Measurements from ENCODE around the gene FTCD. TPM values are rescaled to one million over a fixed set of nuclear protein-coding genes. Genes with fewer than 3 reads are reported as not detected.

FTCD gene
- total and polyA plus RNA-seq, 2 of the 8 experiments (the other 6 are each of a cell fraction or from before 2014, with no cell fraction given), result 3.3 to 4.9 TPM

GRCh38 chr21:46089285-46089684 is 66.1 kb downstream of the FTCD start:
- Histone ChIP-seq H2BK5ac (ENCODE audit: low read depth, low read length) (no peak overlapping the region), H4K8ac (ENCODE audit: extremely low read depth, insufficient read depth, low read length) (no peak overlapping the region), H2BK12ac (ENCODE audit: low read depth, low read length) (no peak overlapping the region), H4K20me1 (replicated peaks in 1 of 2; ENCODE audit: control insufficient read depth in 1 of 2, insufficient read depth in 2 of 2, low read length in 2 of 2) (peaks cover 0 to 4% of the 10 kb centered on the region in 2 experiments), H3K4me3 (ENCODE audit: extremely low read depth in 1 of 4, insufficient read depth in 2 of 4, low read depth in 3 of 4, low read length in 4 of 4) (no peak overlapping the region), H3K9me3 (ENCODE audit: insufficient read depth in 2 of 2, low read depth in 1 of 2, low read length in 1 of 2) (peaks cover 19 to 33% of the 10 kb centered on the region in 2 experiments), H3K23me2 (ENCODE audit: low read depth, low read length) (peaks cover 5% of the 10 kb centered on the region; the same call in 1 of the 2 replicates), H3K4me1 (replicated peaks in 1 of 4; ENCODE audit: control insufficient read depth in 3 of 4, insufficient read depth in 4 of 4, low read length in 3 of 4) (no peaks in the 10 kb centered on the region), H2BK120ac (replicated peaks; ENCODE audit: low read depth, low read length) (no peak overlapping the region), H3K14ac (ENCODE audit: insufficient read length) (no peak overlapping the region), H3K4ac (replicated peaks; ENCODE audit: insufficient read length, low read depth, low read length) (no peak overlapping the region), H3K23ac (ENCODE audit: insufficient read length) (no peak overlapping the region), H3K4me2 (ENCODE audit: insufficient read depth in 1 of 2, low read depth in 2 of 2, low read length in 2 of 2) (no peak overlapping the region), H2BK20ac (ENCODE audit: low read length) (no peak overlapping the region), H3K36me3 (ENCODE audit: control insufficient read depth in 2 of 4, insufficient read depth in 4 of 4, low read length in 3 of 4) (no peaks in the 10 kb centered on the region), H3K56ac (replicated peaks; ENCODE audit: insufficient read length, low read depth, low read length) (no peak overlapping the region), H3K79me2 (ENCODE audit: control insufficient read depth in 1 of 2, insufficient read depth in 2 of 2, low read length in 2 of 2) (no peaks in the 10 kb centered on the region), H2AK5ac (ENCODE audit: low read depth, low read length) (no peak overlapping the region), H4K91ac (replicated peaks; ENCODE audit: insufficient read length, low read length) (no peak overlapping the region), H4K5ac (ENCODE audit: insufficient read length, low read depth, low read length) (no peak overlapping the region), H2AFZ (ENCODE audit: low read length) (no peak overlapping the region), H3K79me1 (ENCODE audit: low read depth, low read length) (no peaks in the 10 kb centered on the region), H3K9ac (replicated peaks in 1 of 4; ENCODE audit: extremely low read depth in 1 of 4, low read depth in 3 of 4, low read length in 3 of 4) (no peak overlapping the region), H2BK15ac (ENCODE audit: low read length) (no peak overlapping the region), H3K27me3 (replicated peaks in 1 of 4; ENCODE audit: control insufficient read depth in 3 of 4, extremely low read depth in 1 of 4, insufficient read depth in 3 of 4, low read length in 3 of 4) (no peaks in the 10 kb centered on the region), H3K18ac (ENCODE audit: extremely low read depth, low read length) (no peak overlapping the region), H3K27ac (ENCODE audit: low read depth, low read length) (no peak overlapping the region)
- TF ChIP-seq JUN (IDR thresholded peaks at IDR 0.05; ENCODE audit: low read depth, low read length), result no peak
- ChIA-PET POLR2A (ENCODE audit: partially characterized antibody) (no interaction called here), CTCF (ENCODE audit: partially characterized antibody) (no interaction called here)
- FAIRE-seq, result no peak
- no peak for DNase-seq (ENCODE audit: low read depth in 1 of 2, low spot score in 2 of 2)
- WGBS, 2 experiments (ENCODE audit: extremely low coverage in 1 of 2, insufficient coverage in 1 of 2, insufficient read length in 1 of 2, insufficient replicate concordance in 2 of 2, low coverage in 1 of 2, low lambda C conversion rate in 2 of 2, missing lambda C conversion rate in 1 of 2), result 87% methylated on average over 5 of the region's 5 CpGs; no CpG with 5 or more reads in 1 of the 2 experiments

All from H1 (cell line).